Calu3 (cell line): ENCODE measurements around the gene TACO1. TPM values are rescaled to one million over a fixed set of nuclear protein-coding genes. Genes with fewer than 3 reads are reported as not detected.

Experiments
- Bru-seq: library from RNA; stranded (reverse); fragments of 400-500 nt; gene quantifications from one replicate; lab custom pipeline; 2021; lab: Mats Ljungman, UMichigan
- BruChase-seq, 2 experiments: library from RNA; stranded (reverse); fragments of 400-500 nt; gene quantifications; one replicate each; lab custom pipeline; 2021; lab: Mats Ljungman, UMichigan
- BruUV-seq: library from RNA; stranded (reverse); fragments of 400-500 nt; replicated peaks from 2 replicates; lab custom pipeline; 2021; lab: Mats Ljungman, UMichigan
- CTCF ChIA-PET: fragments of 300-600 bp; sonication (Branson Sonifier 250); formaldehyde crosslinking; loops from one replicate; lab custom pipeline; 2022; ENCODE audit warnings: antibody characterized with exemption; lab: Charles Lee
- DNase-seq: peaks from one replicate; pipeline ENCODE4 v3.0.0; 2022
- H3K27ac Mint-ChIP-seq: one replicate; pipeline ENCODE4 v1.8.0; 2022; ENCODE audit warnings: mixed read lengths; ENCODE audit not compliant: unreplicated experiment
- H3K27me3 Mint-ChIP-seq: one replicate; pipeline ENCODE4 v1.8.0; 2022; ENCODE audit warnings: mixed read lengths; ENCODE audit not compliant: unreplicated experiment
- H3K36me3 Mint-ChIP-seq: one replicate; pipeline ENCODE4 v1.8.0; 2022; ENCODE audit warnings: mild to moderate bottlenecking, moderate library complexity, mixed read lengths; ENCODE audit not compliant: insufficient read depth, unreplicated experiment
- H3K4me1 Mint-ChIP-seq: one replicate; pipeline ENCODE4 v1.8.0; 2022; ENCODE audit warnings: mild to moderate bottlenecking, low read depth, mixed read lengths; ENCODE audit not compliant: unreplicated experiment
- H3K4me3 Mint-ChIP-seq: one replicate; pipeline ENCODE4 v1.8.0; 2022; ENCODE audit warnings: mild to moderate bottlenecking, low read depth, moderate library complexity, mixed read lengths; ENCODE audit not compliant: unreplicated experiment
- H3K9me3 Mint-ChIP-seq: one replicate; pipeline ENCODE4 v1.8.0; 2022; ENCODE audit warnings: low read depth, mixed read lengths; ENCODE audit not compliant: unreplicated experiment
- intact Hi-C: fragments of 100-400 bp; cut with micrococcal nuclease; formaldehyde crosslinking; loops from one replicate; pipeline ENCODE4 v1.10.0; 2022; ENCODE audit not compliant: unreplicated experiment
- long read RNA-seq: library from polyadenylated mRNA; stranded (forward); transcript quantifications from one replicate; pipeline ENCODE4 v2.0.0, GENCODE V29; 2022
- total RNA-seq: library from RNA; stranded (reverse); gene quantifications from 2 replicates; pipeline ENCODE4 v1.2.3, GENCODE V29; 2022
- TF ChIP-seq, protein P1 (sequence below): fragments of 200-600 bp; IDR thresholded peaks from one replicate; pipeline ENCODE4 v1.8.0; 2022; ENCODE audit warnings: antibody characterized with exemption; ENCODE audit not compliant: unreplicated experiment

Gene TACO1
- total RNA-seq (14.1 and 15.4 TPM in 2 replicates), Bru-seq, nascent RNA (percentile 53 among the genes with signal in this experiment), BruChase-seq, experiment 1, labeled RNA remaining after a 6-hour chase (percentile 54 among the genes with signal in this experiment), BruChase-seq, experiment 2, labeled RNA remaining after a 2-hour chase (percentile 65 among the genes with signal in this experiment)
- long read RNA-seq, transcript TACO1-201 (5 exons, 1,469 nt): major isoform, 24 of 24 reads
- long read RNA-seq, partial matches to known transcripts: 0 of 24 reads
- long read RNA-seq, other reads (novel, unspliced or antisense): 0 of 24 reads

DNA sequence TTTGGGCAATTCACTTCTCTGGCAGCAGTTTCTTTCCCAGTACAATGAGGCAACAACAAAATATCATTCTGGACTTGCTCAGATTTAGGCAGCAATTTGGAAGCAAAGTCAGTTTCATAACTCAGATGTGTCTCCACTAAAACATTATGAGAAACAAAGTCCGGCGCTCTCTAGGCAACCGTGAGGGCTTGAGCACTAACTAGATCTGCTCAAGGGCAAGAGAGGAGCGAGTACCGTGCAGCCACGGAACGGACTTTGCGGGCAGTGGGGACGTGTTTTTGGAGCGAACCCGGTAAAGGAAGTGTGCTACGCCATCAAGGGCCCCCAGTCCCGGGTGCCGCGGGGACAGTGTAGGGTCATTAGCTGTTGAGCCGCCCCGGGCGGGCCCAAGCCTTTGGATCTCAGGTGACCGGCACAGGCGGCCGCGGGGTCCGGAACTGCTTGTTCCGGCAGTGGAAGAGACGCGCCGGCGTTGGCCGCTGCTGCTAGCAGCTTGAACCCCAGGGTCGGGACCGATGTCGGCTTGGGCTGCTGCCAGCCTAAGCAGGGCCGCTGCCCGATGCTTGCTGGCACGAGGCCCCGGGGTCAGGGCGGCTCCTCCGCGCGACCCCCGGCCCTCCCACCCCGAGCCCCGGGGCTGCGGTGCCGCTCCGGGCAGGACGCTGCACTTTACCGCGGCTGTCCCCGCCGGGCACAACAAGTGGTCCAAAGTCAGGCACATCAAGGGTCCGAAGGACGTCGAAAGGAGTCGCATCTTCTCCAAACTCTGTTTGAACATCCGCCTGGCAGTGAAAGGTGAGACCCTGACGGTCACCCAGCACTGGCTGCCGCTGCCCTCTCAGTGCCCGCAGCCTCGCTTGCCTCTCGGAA lies at the start of gene TACO1:
TACO1 (plus strand) TSS at position 327 of the 870 bp plus-strand sequence; CDS start at position 516, 189 bp downstream.
- H3K27ac Mint-ChIP-seq: peak within 1 kb of the TSS; percentile 78
- BruUV-seq: no TSS peak
- peaks cover 27% of the 10 kb centered on the region for H3K36me3 Mint-ChIP-seq
- DNase-seq: peak; percentile 74
- peak within 1 kb of the TSS; percentile 78 for H3K4me3 Mint-ChIP-seq
- H3K4me1 Mint-ChIP-seq: peaks cover 8% of the 10 kb centered on the region
- TF ChIP-seq, protein P1, sequence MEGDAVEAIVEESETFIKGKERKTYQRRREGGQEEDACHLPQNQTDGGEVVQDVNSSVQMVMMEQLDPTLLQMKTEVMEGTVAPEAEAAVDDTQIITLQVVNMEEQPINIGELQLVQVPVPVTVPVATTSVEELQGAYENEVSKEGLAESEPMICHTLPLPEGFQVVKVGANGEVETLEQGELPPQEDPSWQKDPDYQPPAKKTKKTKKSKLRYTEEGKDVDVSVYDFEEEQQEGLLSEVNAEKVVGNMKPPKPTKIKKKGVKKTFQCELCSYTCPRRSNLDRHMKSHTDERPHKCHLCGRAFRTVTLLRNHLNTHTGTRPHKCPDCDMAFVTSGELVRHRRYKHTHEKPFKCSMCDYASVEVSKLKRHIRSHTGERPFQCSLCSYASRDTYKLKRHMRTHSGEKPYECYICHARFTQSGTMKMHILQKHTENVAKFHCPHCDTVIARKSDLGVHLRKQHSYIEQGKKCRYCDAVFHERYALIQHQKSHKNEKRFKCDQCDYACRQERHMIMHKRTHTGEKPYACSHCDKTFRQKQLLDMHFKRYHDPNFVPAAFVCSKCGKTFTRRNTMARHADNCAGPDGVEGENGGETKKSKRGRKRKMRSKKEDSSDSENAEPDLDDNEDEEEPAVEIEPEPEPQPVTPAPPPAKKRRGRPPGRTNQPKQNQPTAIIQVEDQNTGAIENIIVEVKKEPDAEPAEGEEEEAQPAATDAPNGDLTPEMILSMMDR: no peak
- intact Hi-C loops: no loop called here
- no peaks in the 10 kb centered on the region for H3K9me3 Mint-ChIP-seq
- H3K27me3 Mint-ChIP-seq: no peaks in the 10 kb centered on the region
- CTCF ChIA-PET: interaction anchor here (0.9 to 1.3 kb wide), 2 partner anchors 58 to 175 kb away, joined by 3 to 5 read pairs; no protein-coding TSS in a partner anchor

- Mint-ChIP-seq H3K4me1 (peaks cover 13% of the 10 kb centered on the region), H3K9me3 (no peaks in the 10 kb centered on the region), H3K27ac (no peak overlapping the region), H3K27me3 (no peaks in the 10 kb centered on the region), H3K4me3 (peak overlapping the region; percentile 93), H3K36me3 (peaks cover 27% of the 10 kb centered on the region)
- intact Hi-C loops: no loop called here
- BruUV-seq: no TSS peak
- TF ChIP-seq, protein P1: no peak
- no peak for DNase-seq
- CTCF ChIA-PET: no interaction called here
Measured at GRCh38 chr17:63552211-63552610, 48.5 kb upstream of the TACO1 start.

GRCh38 chr17:63555500-63556156 lies 45.1 kb upstream of the TACO1 start:
- no peaks in the 10 kb centered on the region for H3K9me3 Mint-ChIP-seq
- intact Hi-C loops: no loop called here
- DNase-seq: no peak
- CTCF ChIA-PET: no interaction called here
- H3K4me1 Mint-ChIP-seq: peaks cover 17% of the 10 kb centered on the region
- H3K27ac Mint-ChIP-seq: no peak overlapping the region
- TF ChIP-seq, protein P1: no peak
- H3K4me3 Mint-ChIP-seq: no peak overlapping the region
- BruUV-seq: no TSS peak
- no peaks in the 10 kb centered on the region for H3K27me3 Mint-ChIP-seq
- H3K36me3 Mint-ChIP-seq: peaks cover 14% of the 10 kb centered on the region

- Mint-ChIP-seq H3K4me3 (no peak overlapping the region), H3K36me3 (no peaks in the 10 kb centered on the region), H3K9me3 (no peaks in the 10 kb centered on the region), H3K27ac (no peak overlapping the region), H3K4me1 (peaks cover 17% of the 10 kb centered on the region), H3K27me3 (no peaks in the 10 kb centered on the region)
- no TSS peak for BruUV-seq
- intact Hi-C loops: no loop called here
- TF ChIP-seq, protein P1: no peak
- DNase-seq: no peak
- CTCF ChIA-PET: interaction anchor here (0.5 kb wide), 1 partner anchor 10 kb away, joined by 4 read pairs; no protein-coding TSS in a partner anchor
Measured at GRCh38 chr17:63557416-63557815, 43.3 kb upstream of the TACO1 start.
